Mesenchymal stem cell (in vitro differentiated cells and primary cell): ENCODE data around the gene PLCE1. TPM values are rescaled to one million over a fixed set of nuclear protein-coding genes. Genes with fewer than 3 reads are reported as not detected.

Experiments
- DNase-seq: peaks from one replicate; pipeline ENCODE4 v3.0.0-alpha.2; 2013
- H2AFZ ChIP-seq: one replicate; pipeline ENCODE4 v1.6.1; 2013; ENCODE audit warnings: low read depth, mild to moderate bottlenecking, control low read depth, inconsistent platforms, low read length, moderate library complexity
- H2AK5ac ChIP-seq: 2 replicates; pipeline ENCODE4 v1.6.1; 2013; ENCODE audit warnings: low read length, moderate library complexity, mild to moderate bottlenecking, inconsistent platforms; ENCODE audit not compliant: severe bottlenecking
- H2BK120ac ChIP-seq: one replicate; pipeline ENCODE4 v1.6.1; 2013; ENCODE audit warnings: low read depth, mild to moderate bottlenecking, inconsistent platforms, low read length, moderate library complexity
- H2BK12ac ChIP-seq, 2 experiments: one replicate each; pipeline ENCODE4 v1.6.1; 2013; ENCODE audit warnings: inconsistent platforms in 2 of 2, low read length in 2 of 2, mild to moderate bottlenecking in 2 of 2, moderate library complexity in 2 of 2, control low read depth in 1 of 2
- H2BK15ac ChIP-seq: one replicate; pipeline ENCODE4 v1.6.1; 2013; ENCODE audit warnings: mild to moderate bottlenecking, low read depth, inconsistent platforms; ENCODE audit not compliant: poor library complexity, severe bottlenecking
- H2BK5ac ChIP-seq: 2 replicates; pipeline ENCODE4 v1.6.1; 2013; ENCODE audit warnings: low read depth, mild to moderate bottlenecking, low read length, control low read depth, inconsistent platforms; ENCODE audit not compliant: poor library complexity, severe bottlenecking
- H3K14ac ChIP-seq, 2 experiments: one replicate each; pipeline ENCODE4 v1.6.1; 2013; ENCODE audit warnings: inconsistent platforms in 2 of 2, low read length in 2 of 2, control low read depth in 1 of 2, mild to moderate bottlenecking in 1 of 2, moderate library complexity in 1 of 2
- H3K18ac ChIP-seq, 2 experiments: one replicate each; pipeline ENCODE4 v1.6.1; 2013; ENCODE audit warnings: inconsistent platforms in 2 of 2, low read length in 2 of 2, control low read depth in 1 of 2, low read depth in 1 of 2, mild to moderate bottlenecking in 1 of 2
- H3K23ac ChIP-seq, 2 experiments: one replicate each; pipeline ENCODE4 v1.6.1; 2013; ENCODE audit warnings: inconsistent platforms in 2 of 2, low read length in 2 of 2, mild to moderate bottlenecking in 2 of 2, moderate library complexity in 2 of 2, control low read depth in 1 of 2
- H3K27ac ChIP-seq: 2 replicates; pipeline ENCODE4 v1.5.1; 2013; ENCODE audit warnings: mild to moderate bottlenecking, moderate library complexity, low read length, control low read depth, inconsistent platforms; ENCODE audit not compliant: poor library complexity, severe bottlenecking
- H3K27me3 ChIP-seq, 2 experiments: 2 replicates each; pipeline versions ENCODE4 v1.6.1 to v1.7.0; 2013; ENCODE audit warnings: low read length in 2 of 2, mild to moderate bottlenecking in 2 of 2, moderate library complexity in 2 of 2, control low read depth in 1 of 2, inconsistent platforms in 1 of 2; ENCODE audit not compliant: control insufficient read depth in 1 of 2, insufficient read depth in 1 of 2
- H3K36me3 ChIP-seq, 2 experiments: 2 replicates each; pipeline versions ENCODE4 v1.6.1 to v1.7.0; 2013; ENCODE audit warnings: low read length in 2 of 2, control low read depth in 1 of 2, inconsistent platforms in 1 of 2, low read depth in 1 of 2, mild to moderate bottlenecking in 1 of 2; ENCODE audit not compliant: insufficient read depth in 2 of 2, control insufficient read depth in 1 of 2
- H3K4ac ChIP-seq, 2 experiments: one replicate each; pipeline ENCODE4 v1.6.1; 2013; ENCODE audit warnings: inconsistent platforms in 2 of 2, low read length in 2 of 2, mild to moderate bottlenecking in 2 of 2, moderate library complexity in 2 of 2, control low read depth in 1 of 2, low read depth in 1 of 2
- H3K4me1 ChIP-seq: 2 replicates; pipeline ENCODE4 v1.6.1; 2013; ENCODE audit warnings: low read depth, low read length, control low read depth; ENCODE audit not compliant: control insufficient read depth, insufficient read depth
- H3K4me2 ChIP-seq: 2 replicates; pipeline ENCODE4 v1.6.1; 2013; ENCODE audit warnings: low read length, mild to moderate bottlenecking, inconsistent platforms; ENCODE audit not compliant: poor library complexity, severe bottlenecking
- H3K4me3 ChIP-seq, 2 experiments: 2 replicates each; pipeline versions ENCODE4 v1.5.1 to v1.7.0; 2013; ENCODE audit warnings: low read length in 2 of 2, mild to moderate bottlenecking in 2 of 2, control low read depth in 1 of 2, low read depth in 1 of 2; ENCODE audit not compliant: insufficient read depth in 1 of 2
- H3K79me1 ChIP-seq: replicated peaks from 2 replicates; pipeline ENCODE4 v1.6.1; 2013; ENCODE audit warnings: mild to moderate bottlenecking, control low read depth, low read length, inconsistent platforms; ENCODE audit not compliant: poor library complexity, severe bottlenecking
- H3K9ac ChIP-seq: 2 replicates; pipeline ENCODE4 v1.7.0; 2013; ENCODE audit warnings: mild to moderate bottlenecking, low read length, moderate library complexity
- H3K9me3 ChIP-seq: 2 replicates; pipeline ENCODE4 v1.7.0; 2013; ENCODE audit warnings: mild to moderate bottlenecking, low read length; ENCODE audit not compliant: control insufficient read depth
- H4K8ac ChIP-seq: one replicate; pipeline ENCODE4 v1.6.1; 2013; ENCODE audit warnings: inconsistent platforms, mild to moderate bottlenecking, low read length, moderate library complexity
- H4K91ac ChIP-seq: one replicate; pipeline ENCODE4 v1.6.1; 2013; ENCODE audit warnings: mild to moderate bottlenecking, low read length, inconsistent platforms
- WGBS: methylation state at CpG from one replicate; pipeline ENCODE4 v1.1.7; 2013; ENCODE audit warnings: mixed read lengths; 5-methylcytosine and 5-hydroxymethylcytosine counted together
- polyA plus RNA-seq, 2 experiments: library from polyadenylated mRNA; stranded (reverse); fragments of 200-250 nt; gene quantifications; one replicate each; pipeline ENCODE4 v1.2.3, GENCODE V29; 2013

Gene PLCE1
- polyA plus RNA-seq (2013, experiment 1 of 2) = 1.3 TPM
- 1.0 TPM for polyA plus RNA-seq (2013, experiment 2 of 2)

- H3K36me3 ChIP-seq = no peaks in the 10 kb centered on the region
- H3K4me3 ChIP-seq = peak within 1 kb of the TSS; percentile 87 to 88
- H3K14ac ChIP-seq = peak within 1 kb of the TSS in 1 of 2 experiments; percentile 72
- peak within 1 kb of the TSS; percentile 23 to 87 for H2BK12ac ChIP-seq
- H2AFZ ChIP-seq = peak within 1 kb of the TSS; percentile 78
- peaks cover 0 to 11% of the 10 kb centered on the region in 2 experiments for H3K27me3 ChIP-seq
- H3K18ac ChIP-seq = peak within 1 kb of the TSS; percentile 13 to 85
- H3K4me1 ChIP-seq = peaks cover 17% of the 10 kb centered on the region
- H4K8ac ChIP-seq = peak within 1 kb of the TSS; percentile 56
- peak within 1 kb of the TSS; percentile 52 for H4K91ac ChIP-seq
- peak within 1 kb of the TSS; percentile 73 for H2BK120ac ChIP-seq
- peak within 1 kb of the TSS in 1 of 2 experiments; percentile 13 for H3K4ac ChIP-seq
- WGBS = under 1% methylated on average over 76 of the region's 83 CpGs
- H2BK5ac ChIP-seq = no peak within 1 kb of the TSS
- peak within 1 kb of the TSS; percentile 69 for H3K4me2 ChIP-seq
- peaks cover 8% of the 10 kb centered on the region for H3K79me1 ChIP-seq
- peak within 1 kb of the TSS; percentile 54 for H2BK15ac ChIP-seq
- peak within 1 kb of the TSS in 1 of 2 experiments; percentile 90 for H3K23ac ChIP-seq
- no peaks in the 10 kb centered on the region for H3K9me3 ChIP-seq
- H3K9ac ChIP-seq = peak within 1 kb of the TSS; percentile 73
- peak within 1 kb of the TSS; percentile 88 for H2AK5ac ChIP-seq
- DNase-seq = peak; percentile 53
- H3K27ac ChIP-seq = peak within 1 kb of the TSS; percentile 70
These were observed at the start of gene PLCE1 for GRCh38 chr10:93993782-93994437. TSS of gene PLCE1 (plus strand) at chr10:93993931. CDS start at chr10:94031047, 37,116 bp downstream.

GRCh38 chr10:93945819-93946218 lies 47.9 kb upstream of the PLCE1 start:
- Histone ChIP-seq H2BK15ac (no peak overlapping the region), H3K4me1 (peaks cover 9% of the 10 kb centered on the region), H2BK120ac (no peak overlapping the region), H3K23ac (no peak overlapping the region), H3K4me2 (no peak overlapping the region), H3K4me3 (no peak overlapping the region), H2AFZ (no peak overlapping the region), H3K36me3 (no peaks in the 10 kb centered on the region), H3K9me3 (no peaks in the 10 kb centered on the region), H3K27me3 (no peaks in the 10 kb centered on the region), H3K27ac (no peak overlapping the region), H3K14ac (no peak overlapping the region), H2AK5ac (peak overlapping the region; percentile 87), H3K4ac (no peak overlapping the region), H4K91ac (no peak overlapping the region), H3K9ac (no peak overlapping the region), H3K18ac (no peak overlapping the region), H3K79me1 (no peaks in the 10 kb centered on the region), H2BK12ac (no peak overlapping the region), H2BK5ac (no peak overlapping the region), H4K8ac (no peak overlapping the region)
- WGBS = 100% methylated on average over 3 of the region's 4 CpGs
- no peak for DNase-seq

GRCh38 chr10:93947055-93947454 lies 46.7 kb upstream of the PLCE1 start:
- Histone ChIP-seq H2BK120ac (no peak overlapping the region), H3K36me3 (no peaks in the 10 kb centered on the region), H3K9me3 (no peaks in the 10 kb centered on the region), H4K8ac (no peak overlapping the region), H2AK5ac (peak overlapping the region; percentile 94), H3K4me2 (no peak overlapping the region), H2BK5ac (peak overlapping the region; percentile 40), H2BK12ac (peak overlapping the region in 1 of 2 experiments; percentile 43), H2BK15ac (no peak overlapping the region), H3K4me3 (no peak overlapping the region), H3K4me1 (peaks cover 9% of the 10 kb centered on the region), H3K23ac (no peak overlapping the region), H2AFZ (no peak overlapping the region), H3K27me3 (no peaks in the 10 kb centered on the region), H3K14ac (peak overlapping the region in 1 of 2 experiments; percentile 49), H3K79me1 (no peaks in the 10 kb centered on the region), H3K9ac (no peak overlapping the region), H3K27ac (peak overlapping the region; percentile 94), H3K18ac (no peak overlapping the region), H4K91ac (no peak overlapping the region), H3K4ac (no peak overlapping the region)
- 44% methylated on average over 8 of the region's 8 CpGs for WGBS
- DNase-seq = peak; percentile 44

- no peak overlapping the region for H2BK120ac ChIP-seq
- H2AK5ac ChIP-seq = peak overlapping the region; percentile 5
- no peak overlapping the region for H3K14ac ChIP-seq
- H3K18ac ChIP-seq = no peak overlapping the region
- H2BK5ac ChIP-seq = peak overlapping the region; percentile 40
- H3K27me3 ChIP-seq = no peaks in the 10 kb centered on the region
- H3K4me1 ChIP-seq = peaks cover 9% of the 10 kb centered on the region
- H2AFZ ChIP-seq = no peak overlapping the region
- H3K27ac ChIP-seq = peak overlapping the region; percentile 94
- H3K9ac ChIP-seq = no peak overlapping the region
- no peak overlapping the region for H2BK15ac ChIP-seq
- no peak overlapping the region for H2BK12ac ChIP-seq
- no peaks in the 10 kb centered on the region for H3K79me1 ChIP-seq
- H3K9me3 ChIP-seq = no peaks in the 10 kb centered on the region
- H3K36me3 ChIP-seq = no peaks in the 10 kb centered on the region
- no peak overlapping the region for H4K8ac ChIP-seq
- no peak overlapping the region for H3K23ac ChIP-seq
- no peak overlapping the region for H4K91ac ChIP-seq
- H3K4ac ChIP-seq = no peak overlapping the region
- no peak overlapping the region for H3K4me3 ChIP-seq
- DNase-seq = peak; percentile 9
- no peak overlapping the region for H3K4me2 ChIP-seq
These were observed 46.2 kb upstream of the PLCE1 start for GRCh38 chr10:93947524-93947923.
